Measurements from ENCODE around the gene TNFRSF1A. TPM values are rescaled to one million over a fixed set of nuclear protein-coding genes. Genes with fewer than 3 reads are reported as not detected.

The TNFRSF1A gene
- polyA plus RNA-seq, 1 donor from 2014 or later: 4.5 TPM

GRCh38 chr12:6328045-6328779 lies 13.7 kb downstream of the TNFRSF1A start:
- H2AFZ ChIP-seq (ENCODE audit: low read depth, low read length): no peak overlapping the region

More at GRCh38 chr12:6328045-6328779, 13.7 kb downstream of the TNFRSF1A start:
- Histone ChIP-seq H3K27me3 (ENCODE audit: insufficient read depth, low read depth, low read length) (no peaks in the 10 kb centered on the region), H3K4me3 (ENCODE audit: low read length) (no peak overlapping the region), H3F3A (ENCODE audit: insufficient read depth, low read length, poor library complexity, severe bottlenecking) (no peaks in the 10 kb centered on the region), H3K4me2 (ENCODE audit: low read length) (no peak overlapping the region), H3K9me2 (ENCODE audit: insufficient read depth, low read length) (no peaks in the 10 kb centered on the region), H3K36me3 (ENCODE audit: insufficient read depth, low read length) (no peaks in the 10 kb centered on the region), H4K20me1 (ENCODE audit: insufficient read depth) (no peaks in the 10 kb centered on the region), H3K9me3 (ENCODE audit: low read length) (no peaks in the 10 kb centered on the region), H3K79me2 (replicated peaks; ENCODE audit: insufficient read depth, low read length) (no peaks in the 10 kb centered on the region), H3K27ac (ENCODE audit: low read length) (no peak overlapping the region), H3K9ac (ENCODE audit: low read length) (no peak overlapping the region)
- no peak for TF ChIP-seq EZH2 (IDR thresholded peaks at IDR 0.05; ENCODE audit: borderline replicate concordance, insufficient read depth, low read length, poor library complexity, severe bottlenecking)
- TF ChIP-seq SMC3 (conservative IDR thresholded peaks at IDR 0.05; ENCODE audit: poor library complexity): no peak
- no peak for TF ChIP-seq REST (IDR thresholded peaks at IDR 0.05; ENCODE audit: borderline replicate concordance)
- TF ChIP-seq TAF1 (IDR thresholded peaks at IDR 0.05; ENCODE audit: low read depth): no peak
- no peak for TF ChIP-seq CTCF (IDR thresholded peaks at IDR 0.05; ENCODE audit: poor library complexity, severe bottlenecking)
- TF ChIP-seq RAD21 (conservative IDR thresholded peaks at IDR 0.05): no peak
- no peak for TF ChIP-seq MXI1 (conservative IDR thresholded peaks at IDR 0.05; ENCODE audit: poor library complexity, severe bottlenecking)
- no peak for TF ChIP-seq EP300 (conservative IDR thresholded peaks at IDR 0.05; ENCODE audit: poor library complexity, severe bottlenecking)
- no peak for TF ChIP-seq POLR2AphosphoS5 (IDR thresholded peaks at IDR 0.05)
